GM23338 (cell line): ENCODE results near the gene CHD1. TPM values are rescaled to one million over a fixed set of nuclear protein-coding genes. Genes with fewer than 3 reads are reported as not detected.

ENCODE experiments used
- ATAC-seq: fragments of 200-7000 bp; cut with Tn5 transposase; 3 replicates; pipeline ENCODE4 v1.9.1; 2020
- DNase-seq: peaks from one replicate; pipeline ENCODE4 v3.0.0-alpha.2; 2015; ENCODE audit warnings: low spot score
- H2AFZ ChIP-seq: fragments of 200-600 bp; sonication (generic); 2 replicates; pipeline ENCODE4 v1.8.0; 2016; ENCODE audit warnings: antibody characterized with exemption, mild to moderate bottlenecking, moderate library complexity
- H3F3A ChIP-seq: fragments of 200-600 bp; sonication (generic); replicated peaks from 2 replicates; pipeline ENCODE4 v1.8.0; 2017; ENCODE audit warnings: antibody characterized with exemption, mixed run types, low read depth
- H3K27ac ChIP-seq: fragments of 200-600 bp; sonication (generic); 2 replicates; pipeline ENCODE4 v1.6.1; 2016; ENCODE audit warnings: low read depth
- H3K27me3 ChIP-seq: fragments of 200-600 bp; sonication (generic); 2 replicates; pipeline ENCODE4 v1.8.0; 2016; ENCODE audit warnings: mild to moderate bottlenecking, mixed run types, moderate library complexity; ENCODE audit not compliant: insufficient read depth
- H3K36me3 ChIP-seq: fragments of 200-600 bp; sonication (generic); 2 replicates; pipeline ENCODE4 v1.8.0; 2016; ENCODE audit warnings: mild to moderate bottlenecking; ENCODE audit not compliant: insufficient read depth
- H3K4me1 ChIP-seq: fragments of 200-600 bp; sonication (generic); 2 replicates; pipeline ENCODE4 v1.8.0; 2016; ENCODE audit warnings: mild to moderate bottlenecking, moderate library complexity; ENCODE audit not compliant: insufficient read depth
- H3K4me2 ChIP-seq: fragments of 200-600 bp; sonication (generic); 2 replicates; pipeline ENCODE4 v1.7.1; 2017; ENCODE audit warnings: mixed run types
- H3K4me3 ChIP-seq: fragments of 200-600 bp; sonication (generic); 2 replicates; pipeline ENCODE4 v1.6.1; 2016; ENCODE audit warnings: mixed run types
- H3K79me2 ChIP-seq: fragments of 200-600 bp; sonication (generic); replicated peaks from 2 replicates; pipeline ENCODE4 v1.8.0; 2017; ENCODE audit warnings: mild to moderate bottlenecking; ENCODE audit not compliant: insufficient read depth
- H3K9me2 ChIP-seq: fragments of 200-600 bp; sonication (generic); 2 replicates; pipeline ENCODE4 v1.8.0; 2017; ENCODE audit not compliant: insufficient read depth
- H4K20me1 ChIP-seq: fragments of 200-600 bp; sonication (generic); replicated peaks from 2 replicates; pipeline ENCODE4 v1.8.0; 2017; ENCODE audit warnings: mild to moderate bottlenecking; ENCODE audit not compliant: insufficient read depth
- H3K27ac Mint-ChIP-seq: 2 replicates; pipeline ENCODE4 v1.8.0; 2020; ENCODE audit warnings: inconsistent platforms, mild to moderate bottlenecking, moderate library complexity, mixed read lengths
- H3K27me3 Mint-ChIP-seq: 3 replicates; pipeline ENCODE4 v1.8.0; 2022; ENCODE audit warnings: low read depth, mild to moderate bottlenecking, moderate library complexity, mixed read lengths, inconsistent platforms; ENCODE audit not compliant: insufficient read depth, poor library complexity
- H3K36me3 Mint-ChIP-seq: 3 replicates; pipeline ENCODE4 v1.8.0; 2021; ENCODE audit warnings: low read depth, mild to moderate bottlenecking, inconsistent platforms, moderate library complexity, mixed read lengths
- H3K4me1 Mint-ChIP-seq: 3 replicates; pipeline ENCODE4 v1.8.0; 2020; ENCODE audit warnings: mild to moderate bottlenecking, inconsistent platforms, mixed read lengths
- H3K4me3 Mint-ChIP-seq: 3 replicates; pipeline ENCODE4 v1.8.0; 2021; ENCODE audit warnings: moderate library complexity, mild to moderate bottlenecking, inconsistent platforms, mixed read lengths
- H3K9me3 Mint-ChIP-seq: 3 replicates; pipeline ENCODE4 v1.8.0; 2020; ENCODE audit warnings: moderate library complexity, mild to moderate bottlenecking, inconsistent platforms, mixed read lengths
- CREB1 ChIP-seq: fragments of 250-450 bp; sonication (Bioruptor Pico); IDR thresholded peaks from 2 replicates; pipeline ENCODE4 v1.5.0; 2020; ENCODE audit warnings: low read depth, mild to moderate bottlenecking, moderate library complexity
- CTCF ChIP-seq, 2 experiments: fragments of 200-600 bp in 1 of 2; sonication (generic) in 1 of 2; conservative IDR thresholded peaks; 2 replicates each; pipeline versions ENCODE4 v1.5.1 to v1.6.1; 2016 to 2017; ENCODE audit warnings: antibody characterized with exemption in 2 of 2, low read depth in 2 of 2, mild to moderate bottlenecking in 2 of 2, moderate library complexity in 1 of 2
- ETS1 ChIP-seq: IDR thresholded peaks from 2 replicates; pipeline ENCODE4 v1.6.1; 2016; ENCODE audit warnings: antibody characterized with exemption
- EZH2 ChIP-seq: fragments of 200-600 bp; sonication (generic); IDR thresholded peaks from one replicate; pipeline ENCODE4 v1.8.0; 2017; ENCODE audit warnings: antibody characterized with exemption, mild to moderate bottlenecking, low read depth; ENCODE audit not compliant: unreplicated experiment
- EZH2phosphoT487 ChIP-seq: fragments of 200-600 bp; sonication (generic); IDR thresholded peaks from one replicate; pipeline ENCODE4 v1.8.1; 2018; ENCODE audit warnings: antibody characterized with exemption; ENCODE audit not compliant: unreplicated experiment
- JUNB ChIP-seq: IDR thresholded peaks from one replicate; pipeline ENCODE4 v1.6.1; 2016; ENCODE audit warnings: antibody characterized with exemption; ENCODE audit not compliant: unreplicated experiment
- NANOG ChIP-seq: IDR thresholded peaks from 2 replicates; pipeline ENCODE4 v1.6.1; 2016; ENCODE audit warnings: antibody characterized with exemption, borderline replicate concordance
- REST ChIP-seq: IDR thresholded peaks from one replicate; pipeline ENCODE4 v1.6.1; 2018; ENCODE audit warnings: antibody characterized with exemption; ENCODE audit not compliant: unreplicated experiment
- STAT1 ChIP-seq: IDR thresholded peaks from one replicate; pipeline ENCODE4 v1.6.1; 2016; ENCODE audit warnings: antibody characterized with exemption; ENCODE audit not compliant: unreplicated experiment
- ZNF114 ChIP-seq: fragments of 250-450 bp; sonication (Bioruptor Pico); IDR thresholded peaks from 2 replicates; pipeline ENCODE4 v1.5.0; 2020; ENCODE audit warnings: mild to moderate bottlenecking, moderate library complexity
- ZNF331 ChIP-seq: fragments of 250-450 bp; sonication (Bioruptor Pico); IDR thresholded peaks from 2 replicates; pipeline ENCODE4 v1.5.0; 2020; ENCODE audit warnings: low read depth, mild to moderate bottlenecking, moderate library complexity
- ZNF462 ChIP-seq: fragments of 250-450 bp; sonication (Bioruptor Pico); IDR thresholded peaks from 2 replicates; pipeline ENCODE4 v1.5.0; 2020; ENCODE audit warnings: mild to moderate bottlenecking, moderate library complexity
- polyA plus RNA-seq: library from polyadenylated mRNA; unstranded; fragments of >200 nt; fragmentation: Nextera tagmentation; extraction: Ambion mirVana; gene quantifications from 2 replicates; pipeline ENCODE4 v1.2.1, GENCODE V29; 2016
- total RNA-seq: library from RNA; depleted of rRNA; stranded (reverse); fragments of >200 nt; shearing (Covaris generic); gene quantifications from 2 replicates; pipeline ENCODE4 v1.2.3, GENCODE V29; 2014

The CHD1 gene
- total and polyA plus RNA-seq, 2 experiments from 2014 or later = 36.4 to 75.6 TPM

GRCh38 chr5:98844865-98845264 lies 83.9 kb downstream of the CHD1 start:
- Histone ChIP-seq H3K4me3 (no peak overlapping the region), H3K36me3 (peaks cover 27% of the 10 kb centered on the region), H3K27me3 (no peaks in the 10 kb centered on the region), H3K27ac (no peak overlapping the region), H2AFZ (no peak overlapping the region), H4K20me1 (no peaks in the 10 kb centered on the region), H3K4me1 (no peaks in the 10 kb centered on the region), H3K4me2 (no peak overlapping the region), H3F3A (no peaks in the 10 kb centered on the region; the same call in 1 of the 2 replicates), H3K9me2 (peaks cover 5% of the 10 kb centered on the region; the same call in 1 of the 2 replicates), H3K79me2 (no peaks in the 10 kb centered on the region)
- DNase-seq = no peak
- Mint-ChIP-seq H3K27ac (no peak overlapping the region), H3K36me3 (peaks cover 37% of the 10 kb centered on the region), H3K4me1 (no peaks in the 10 kb centered on the region), H3K4me3 (no peak overlapping the region), H3K9me3 (peaks cover 47% of the 10 kb centered on the region), H3K27me3 (peaks cover 2% of the 10 kb centered on the region)
- no peak for ATAC-seq
- TF ChIP-seq STAT1 (no peak), EZH2phosphoT487 (no peak), ETS1 (no peak), ZNF462 (CRISPR knock-in tag) (no peak), REST (no peak), NANOG (no peak), ZNF114 (CRISPR knock-in tag) (no peak), CTCF (conservative IDR thresholded peaks at IDR 0.05; ENCODE audit: low read depth in 2 of 2) (no peak), EZH2 (no peak), ZNF331 (CRISPR knock-in tag) (no peak), JUNB (no peak), CREB1 (CRISPR knock-in tag) (no peak)
